PC-3 (cell line): Measurements from ENCODE around the gene PTPRB. TPM values are rescaled to one million over a fixed set of nuclear protein-coding genes. Genes with fewer than 3 reads are reported as not detected.
A peak's percentile ranks its signal among the peaks of the same experiment; 100 is the strongest.

ENCODE experiments used
- ATAC-seq: fragments of 200-7000 bp; cut with Tn5 transposase; 2 replicates; pipeline ENCODE4 v1.9.1; 2020; ENCODE audit warnings: mild to moderate bottlenecking, moderate library complexity
- BruUV-seq: library from RNA; stranded (reverse); fragments of 400-500 nt; replicated peaks from 2 replicates; lab custom pipeline; 2021; lab: Mats Ljungman, UMichigan
- CTCF ChIA-PET: fragments of 300-600 bp; sonication (Branson Sonifier 250); formaldehyde crosslinking; loops from one replicate; lab custom pipeline; 2022; ENCODE audit warnings: antibody characterized with exemption; lab: Charles Lee
- POLR2A ChIA-PET: fragments of 300-600 bp; sonication (Branson Sonifier 250); formaldehyde crosslinking; loops from one replicate; lab custom pipeline; 2022; ENCODE audit warnings: antibody characterized with exemption; ENCODE audit not compliant: unreplicated experiment; lab: Charles Lee
- DNase-seq: peaks from one replicate; pipeline ENCODE4 v3.0.0-alpha.2; 2015
- H2AFZ ChIP-seq: fragments of 300-600 bp; sonication (generic); 2 replicates; pipeline ENCODE4 v1.6.0; 2016; ENCODE audit warnings: antibody characterized with exemption, low read length
- H3F3A ChIP-seq: fragments of 300-600 bp; sonication (generic); one replicate; pipeline ENCODE4 v1.6.0; 2017; ENCODE audit warnings: antibody characterized with exemption, low read length, control low read depth, mild to moderate bottlenecking; ENCODE audit not compliant: unreplicated experiment
- H3K27ac ChIP-seq: fragments of 300-600 bp; sonication (generic); 2 replicates; pipeline ENCODE4 v1.5.1; 2016; ENCODE audit warnings: mild to moderate bottlenecking, low read length
- H3K27me3 ChIP-seq: fragments of 300-600 bp; sonication (generic); 2 replicates; pipeline ENCODE4 v1.6.1; 2016; ENCODE audit warnings: low read length, mixed read lengths
- H3K36me3 ChIP-seq: fragments of 300-600 bp; sonication (generic); 2 replicates; pipeline ENCODE4 v1.6.1; 2016; ENCODE audit warnings: low read depth, mixed run types, low read length, mixed read lengths
- H3K4me1 ChIP-seq: fragments of 300-600 bp; sonication (generic); 2 replicates; pipeline ENCODE4 v1.5.1; 2016; ENCODE audit warnings: low read length; ENCODE audit not compliant: insufficient read depth
- H3K4me2 ChIP-seq: fragments of 300-600 bp; sonication (generic); 2 replicates; pipeline ENCODE4 v1.6.0; 2016; ENCODE audit warnings: low read length
- H3K4me3 ChIP-seq: fragments of 300-600 bp; sonication (generic); 2 replicates; pipeline ENCODE4 v1.5.1; 2016; ENCODE audit warnings: mild to moderate bottlenecking, low read length, mixed read lengths
- H3K79me2 ChIP-seq: fragments of 300-600 bp; sonication (generic); 2 replicates; pipeline ENCODE4 v1.6.1; 2017; ENCODE audit warnings: low read length, mixed read lengths
- H3K9ac ChIP-seq: fragments of 300-600 bp; sonication (generic); 2 replicates; pipeline ENCODE4 v1.6.0; 2016; ENCODE audit warnings: mild to moderate bottlenecking, low read length
- H3K9me2 ChIP-seq: fragments of 300-600 bp; sonication (generic); replicated peaks from 2 replicates; pipeline ENCODE4 v1.6.1; 2016; ENCODE audit warnings: mixed run types, low read length, mixed read lengths
- H3K9me3 ChIP-seq: fragments of 300-600 bp; sonication (generic); 2 replicates; pipeline ENCODE4 v1.6.1; 2016; ENCODE audit warnings: low read length, mixed read lengths
- H4K20me1 ChIP-seq: fragments of 300-600 bp; sonication (generic); 2 replicates; pipeline ENCODE4 v1.6.1; 2016; ENCODE audit warnings: low read length, mixed read lengths
- CTCF ChIP-seq: fragments of 300-600 bp; sonication (generic); conservative IDR thresholded peaks from 2 replicates; pipeline ENCODE4 v1.5.1; 2017; ENCODE audit warnings: antibody characterized with exemption, low read depth, mild to moderate bottlenecking, low read length
- EZH2 ChIP-seq: fragments of 300-600 bp; sonication (generic); IDR thresholded peaks from one replicate; pipeline ENCODE4 v1.6.1; 2017; ENCODE audit warnings: antibody characterized with exemption, mild to moderate bottlenecking, low read length; ENCODE audit not compliant: unreplicated experiment
- EZH2phosphoT487 ChIP-seq: fragments of 300-600 bp; sonication (generic); IDR thresholded peaks from 2 replicates; pipeline ENCODE4 v1.6.1; 2018; ENCODE audit warnings: mild to moderate bottlenecking, antibody characterized with exemption, low read length, borderline replicate concordance
- intact Hi-C: fragments of 100-400 bp; cut with micrococcal nuclease; formaldehyde crosslinking; loops from 2 replicates; pipeline ENCODE4 v1.9.0; 2023
- total RNA-seq: library from RNA; depleted of rRNA; stranded (reverse); fragments of >200 nt; gene quantifications from 2 replicates; pipeline ENCODE4 v1.2.3, GENCODE V29; 2014

Gene PTPRB
- total RNA-seq, 1 experiment from 2014 or later: 0.66 TPM

- DNase-seq (peak; percentile 60), ATAC-seq (0 out of 2 replicates have a peak, but pooled peaks have one; percentile 18)
- Histone ChIP-seq H4K20me1 (no peaks in the 10 kb centered on the region), H3K9me3 (no peaks in the 10 kb centered on the region), H3K9me2 (no peaks in the 10 kb centered on the region), H2AFZ (no peak overlapping the region), H3K79me2 (no peaks in the 10 kb centered on the region), H3K4me2 (peak overlapping the region; percentile 23; the same call in 1 of the 2 replicates), H3K27me3 (no peaks in the 10 kb centered on the region), H3K4me1 (peaks cover 22% of the 10 kb centered on the region; the same call in 1 of the 2 replicates), H3K4me3 (no peak overlapping the region), H3K27ac (no peak overlapping the region), H3K36me3 (no peaks in the 10 kb centered on the region), H3F3A (no peaks in the 10 kb centered on the region), H3K9ac (no peak overlapping the region)
- BruUV-seq: no TSS peak
- ChIA-PET POLR2A (interaction anchor here (0.7 kb wide), 1 partner anchor 37 kb away, joined by 7 read pairs; no protein-coding TSS in a partner anchor), CTCF (interaction anchor here (1.0 kb wide), 1 partner anchor 35 kb away, joined by 3 read pairs; no protein-coding TSS in a partner anchor)
- TF ChIP-seq EZH2phosphoT487 (no peak), EZH2 (no peak), CTCF (no peak)
- intact Hi-C loops: no loop called here
Measured at GRCh38 chr12:70603044-70603443, 34.2 kb downstream of the PTPRB start.

- DNase-seq (no peak), ATAC-seq (no peak)
- CTCF ChIA-PET: no interaction called here
- Histone ChIP-seq H3K9me2 (no peaks in the 10 kb centered on the region), H3F3A (no peaks in the 10 kb centered on the region), H2AFZ (no peak overlapping the region), H3K27me3 (no peaks in the 10 kb centered on the region), H4K20me1 (no peaks in the 10 kb centered on the region), H3K4me2 (no peak overlapping the region), H3K9ac (no peak overlapping the region), H3K4me3 (no peak overlapping the region), H3K36me3 (no peaks in the 10 kb centered on the region), H3K4me1 (peaks cover 14% of the 10 kb centered on the region; the same call in 1 of the 2 replicates), H3K27ac (no peak overlapping the region), H3K79me2 (no peaks in the 10 kb centered on the region), H3K9me3 (no peaks in the 10 kb centered on the region)
- POLR2A ChIA-PET: no interaction called here
- BruUV-seq: no TSS peak
- intact Hi-C loops: loop anchor here (10.0 kb wide), 1 partner anchor 246 kb away; no protein-coding TSS in a partner anchor
- no peak for TF ChIP-seq EZH2
Measured at GRCh38 chr12:70598467-70599193, 38.6 kb downstream of the PTPRB start.

DNA sequence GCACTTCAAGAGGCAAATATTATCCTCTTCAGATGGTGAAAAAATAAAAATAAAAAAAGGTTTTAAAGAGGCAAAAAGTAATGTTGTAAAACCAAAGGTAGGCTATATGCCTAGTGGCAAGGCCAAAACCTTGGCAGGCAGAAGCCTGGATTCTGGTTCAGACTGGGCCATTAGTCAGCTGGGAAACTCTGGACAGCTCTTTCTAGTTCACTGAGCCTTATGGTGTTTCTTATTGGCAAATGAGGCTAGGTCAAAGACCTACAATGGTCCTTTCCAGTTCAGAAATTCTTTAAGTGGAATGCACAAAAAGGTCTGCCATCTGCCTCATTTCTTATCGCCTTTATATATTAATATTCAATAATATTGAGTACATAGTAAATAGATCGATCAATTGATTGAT is 44.6 kb downstream of the PTPRB start:
- Histone ChIP-seq H3K79me2 (no peaks in the 10 kb centered on the region), H3F3A (no peaks in the 10 kb centered on the region), H3K4me1 (no peaks in the 10 kb centered on the region), H3K4me2 (no peak overlapping the region), H3K27me3 (no peaks in the 10 kb centered on the region), H3K9me2 (no peaks in the 10 kb centered on the region), H3K27ac (no peak overlapping the region), H3K9ac (no peak overlapping the region), H2AFZ (no peak overlapping the region), H3K9me3 (no peaks in the 10 kb centered on the region), H3K4me3 (no peak overlapping the region), H4K20me1 (no peaks in the 10 kb centered on the region), H3K36me3 (no peaks in the 10 kb centered on the region)
- CTCF ChIA-PET: no interaction called here
- no peak for TF ChIP-seq EZH2
- BruUV-seq: no TSS peak
- ATAC-seq (no peak), DNase-seq (no peak)
- POLR2A ChIA-PET: no interaction called here
- intact Hi-C loops: loop anchor here (10.0 kb wide), 1 partner anchor 252 kb away; no protein-coding TSS in a partner anchor
